Measurements from ENCODE around the gene PTGIS. TPM values are rescaled to one million over a fixed set of nuclear protein-coding genes. Genes with fewer than 3 reads are reported as not detected.
A peak's percentile ranks its signal among the peaks of the same experiment; 100 is the strongest.

PTGIS gene
- total RNA-seq, 1 experiment from 2014 or later, result 0.26 TPM

GRCh38 chr20:49485563-49485962, 82.4 kb downstream of the PTGIS start:
- peaks cover 99% of the 10 kb centered on the region for H3K27me3 Mint-ChIP-seq (ENCODE audit: unreplicated experiment)
- no peaks in the 10 kb centered on the region for H3K4me1 Mint-ChIP-seq (ENCODE audit: low read depth, unreplicated experiment)
- H3K9me3 Mint-ChIP-seq (ENCODE audit: low read depth, unreplicated experiment), result no peaks in the 10 kb centered on the region
- no TSS peak for BruUV-seq (replicated peaks)
- intact Hi-C loops (cut with micrococcal nuclease; ENCODE audit: unreplicated experiment), result loop anchor here (2.0 kb wide), 1 partner anchor 23 kb away; no protein-coding TSS in a partner anchor
- H3K36me3 Mint-ChIP-seq (ENCODE audit: insufficient read depth, unreplicated experiment), result peaks cover 5% of the 10 kb centered on the region
- no peak overlapping the region for H3K27ac Mint-ChIP-seq (ENCODE audit: unreplicated experiment)
- CTCF ChIA-PET, result interaction anchor here (1.8 to 2.0 kb wide), 3 partner anchors 23 to 140 kb away, joined by 11 to 22 read pairs (median 14); no protein-coding TSS in a partner anchor
- no peak for TF ChIP-seq CTCF (IDR thresholded peaks at IDR 0.05; ENCODE audit: unreplicated experiment)
- no peak for DNase-seq
- H3K4me3 Mint-ChIP-seq (ENCODE audit: low read depth, unreplicated experiment), result no peak overlapping the region

GRCh38 chr20:49484180-49485140, 83.5 kb downstream of the PTGIS start:
- peak overlapping the region; percentile 70 for H3K4me3 Mint-ChIP-seq (ENCODE audit: low read depth, unreplicated experiment)
- intact Hi-C loops (cut with micrococcal nuclease; ENCODE audit: unreplicated experiment), result loop anchor here (1.0 to 2.0 kb wide), 2 partner anchors 24 to 150 kb away; no protein-coding TSS in a partner anchor

GRCh38 chr20:49483696-49484123, 84.2 kb downstream of the PTGIS start:
- DNase-seq, result no peak
- CTCF ChIA-PET, result interaction anchor here (0.6 to 2.0 kb wide), 19 partner anchors 9 to 196 kb away, joined by 3 to 22 read pairs (median 4); no protein-coding TSS in a partner anchor
- TF ChIP-seq CTCF (IDR thresholded peaks at IDR 0.05; ENCODE audit: unreplicated experiment), result no peak
- Mint-ChIP-seq H3K36me3 (ENCODE audit: insufficient read depth, unreplicated experiment) (peaks cover 5% of the 10 kb centered on the region), H3K9me3 (ENCODE audit: low read depth, unreplicated experiment) (no peaks in the 10 kb centered on the region), H3K4me3 (ENCODE audit: low read depth, unreplicated experiment) (peak overlapping the region; percentile 70), H3K27ac (ENCODE audit: unreplicated experiment) (no peak overlapping the region), H3K27me3 (ENCODE audit: unreplicated experiment) (peaks cover 100% of the 10 kb centered on the region), H3K4me1 (ENCODE audit: low read depth, unreplicated experiment) (no peaks in the 10 kb centered on the region)
- BruUV-seq (replicated peaks), result no TSS peak
- intact Hi-C loops (cut with micrococcal nuclease; ENCODE audit: unreplicated experiment), result loop anchor here (1.0 to 2.0 kb wide), 2 partner anchors 25 to 149 kb away; no protein-coding TSS in a partner anchor

More at GRCh38 chr20:49484180-49485140, 83.5 kb downstream of the PTGIS start:
- TF ChIP-seq CTCF (IDR thresholded peaks at IDR 0.05; ENCODE audit: unreplicated experiment), result peak; percentile 86
- Mint-ChIP-seq H3K9me3 (ENCODE audit: low read depth, unreplicated experiment) (no peaks in the 10 kb centered on the region), H3K27me3 (ENCODE audit: unreplicated experiment) (peaks cover 100% of the 10 kb centered on the region), H3K4me1 (ENCODE audit: low read depth, unreplicated experiment) (no peaks in the 10 kb centered on the region), H3K27ac (ENCODE audit: unreplicated experiment) (no peak overlapping the region), H3K36me3 (ENCODE audit: insufficient read depth, unreplicated experiment) (peaks cover 5% of the 10 kb centered on the region)
- no TSS peak for BruUV-seq (replicated peaks)
- CTCF ChIA-PET, result interaction anchor here (0.6 to 2.0 kb wide), 21 partner anchors 9 to 382 kb away, joined by 3 to 22 read pairs (median 4); no protein-coding TSS in a partner anchor
- DNase-seq, result peak; percentile 94

- H3K4me3 Mint-ChIP-seq (ENCODE audit: low read depth, unreplicated experiment), result no peak overlapping the region
- no peak for TF ChIP-seq CTCF (IDR thresholded peaks at IDR 0.05; ENCODE audit: unreplicated experiment)
- no TSS peak for BruUV-seq (replicated peaks)
- DNase-seq, result no peak
- peaks cover 100% of the 10 kb centered on the region for H3K27me3 Mint-ChIP-seq (ENCODE audit: unreplicated experiment)
- no peaks in the 10 kb centered on the region for H3K4me1 Mint-ChIP-seq (ENCODE audit: low read depth, unreplicated experiment)
- no peak overlapping the region for H3K27ac Mint-ChIP-seq (ENCODE audit: unreplicated experiment)
- peaks cover 5% of the 10 kb centered on the region for H3K36me3 Mint-ChIP-seq (ENCODE audit: insufficient read depth, unreplicated experiment)
- intact Hi-C loops (cut with micrococcal nuclease; ENCODE audit: unreplicated experiment), result no loop called here
- CTCF ChIA-PET, result interaction anchor here (0.7 to 1.8 kb wide), 5 partner anchors 8 to 149 kb away, joined by 3 to 18 read pairs (median 5); no protein-coding TSS in a partner anchor
- no peaks in the 10 kb centered on the region for H3K9me3 Mint-ChIP-seq (ENCODE audit: low read depth, unreplicated experiment)
Measured at GRCh38 chr20:49483018-49483695, 84.8 kb downstream of the PTGIS start.
